ENCODE data around the gene USH2A.
A peak's percentile ranks its signal among the peaks of the same experiment; 100 is the strongest.

Gene USH2A

GRCh38 chr1:215905493-215906115 lies 517.6 kb downstream of the USH2A start:
- no peak for DNase-seq

DNA sequence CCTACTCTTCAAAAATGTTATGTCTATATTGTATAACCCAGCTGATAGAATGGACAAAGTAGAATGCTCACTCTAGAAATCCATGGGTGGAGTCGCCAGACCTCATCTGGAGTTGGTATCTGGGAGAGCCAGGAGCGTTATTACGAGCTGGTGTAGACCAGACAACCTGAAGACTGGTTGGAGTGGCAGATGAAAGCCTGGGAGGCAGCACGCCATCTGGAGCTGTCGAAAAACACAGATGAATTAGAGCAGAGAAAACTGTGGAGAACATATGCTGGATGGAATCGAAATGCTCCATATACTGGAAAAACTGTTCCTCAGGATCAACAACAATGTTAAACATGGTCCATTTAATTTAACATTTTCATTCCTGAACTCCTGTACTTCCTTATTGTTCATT lies 522.6 kb downstream of the USH2A start:
- no peak for DNase-seq

GRCh38 chr1:215899901-215900300 lies 523.3 kb downstream of the USH2A start:
- DNase-seq: no peak

- no peak for DNase-seq
Observed at GRCh38 chr1:215895893-215896292, 527.4 kb downstream of the USH2A start.

- DNase-seq: no peak
Observed at GRCh38 chr1:215895276-215895675, 528.0 kb downstream of the USH2A start.

GRCh38 chr1:215894617-215895016 lies 528.6 kb downstream of the USH2A start:
- no peak for DNase-seq

GRCh38 chr1:215891266-215892057 lies 531.8 kb downstream of the USH2A start:
- peak; percentile 67 for DNase-seq

GRCh38 chr1:215890438-215890837 lies 532.8 kb downstream of the USH2A start:
- DNase-seq: no peak

DNA sequence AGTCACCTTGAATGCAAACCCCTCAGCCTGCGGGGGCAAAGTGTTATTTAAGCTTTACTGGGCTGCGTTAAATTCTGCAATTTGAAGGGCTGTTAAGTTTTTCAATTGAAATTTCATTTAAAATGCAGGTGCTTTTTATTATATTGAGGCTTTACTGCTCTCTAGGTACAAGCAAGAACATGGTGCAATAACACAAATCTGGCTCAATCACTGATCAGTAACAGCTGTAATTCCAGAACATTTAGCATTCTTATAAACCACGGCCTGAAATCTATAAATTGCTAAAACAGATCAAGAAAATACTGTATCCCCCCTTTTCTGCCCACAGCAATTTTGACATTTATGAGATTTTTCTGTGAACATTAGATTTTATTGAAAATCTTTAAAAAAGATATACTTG lies 533.4 kb downstream of the USH2A start:
- no peak for DNase-seq

DNA sequence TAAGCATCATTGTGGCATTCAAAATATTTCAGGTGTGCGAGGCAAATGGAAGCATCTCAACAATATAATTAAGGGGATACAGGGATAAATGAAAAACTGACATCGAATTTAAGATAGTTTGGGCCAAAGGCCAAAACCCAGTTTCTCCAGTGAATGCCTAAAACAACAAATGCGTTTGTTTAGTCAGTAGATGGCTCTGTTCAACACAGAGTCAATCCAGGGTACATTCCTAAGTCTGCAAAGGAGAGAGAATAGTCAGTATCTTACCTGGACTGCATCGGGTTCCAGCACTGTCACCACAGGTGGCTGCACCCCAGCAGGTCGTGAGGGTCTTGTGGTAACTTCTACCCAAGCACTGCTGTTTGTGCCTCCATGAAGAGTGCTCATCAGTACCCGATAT lies 535.1 kb downstream of the USH2A start:
- no peak for DNase-seq

DNA sequence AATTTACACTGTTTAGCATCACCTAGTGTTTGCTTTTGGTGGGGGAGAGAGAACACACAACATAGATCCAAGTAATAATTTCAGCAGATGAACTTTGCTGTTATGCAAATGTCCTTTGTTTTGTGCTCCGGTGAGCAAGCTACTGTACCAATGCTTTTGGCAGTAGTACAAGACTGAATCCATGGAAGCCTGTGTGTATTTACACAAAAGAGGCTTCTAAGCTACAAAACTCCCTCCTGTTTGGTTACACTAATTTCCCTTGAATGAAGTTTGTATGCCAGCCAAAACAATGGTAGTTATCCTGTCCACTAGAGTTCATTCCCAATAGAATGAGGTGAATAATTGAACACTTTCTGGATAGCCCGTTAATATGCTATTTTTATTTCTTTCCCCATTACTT lies 535.6 kb downstream of the USH2A start:
- DNase-seq: no peak

DNA sequence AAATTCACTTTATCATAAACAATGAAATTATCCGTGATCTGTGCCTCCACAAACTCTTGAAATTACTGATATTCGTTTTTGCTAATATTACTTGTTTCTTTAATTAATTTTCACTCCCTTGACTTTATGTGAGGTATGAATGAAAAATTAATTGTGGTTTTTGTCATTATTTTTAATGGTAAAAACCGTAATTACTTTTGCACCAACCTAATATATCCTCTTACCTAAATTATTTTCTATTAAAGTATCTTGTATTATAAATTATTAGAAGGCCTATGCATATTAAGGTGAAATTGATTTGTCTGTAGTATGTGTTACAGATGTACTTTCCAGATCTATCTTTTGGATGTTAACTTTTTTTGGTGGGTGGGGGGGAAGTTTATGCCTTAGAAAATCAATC lies 540.2 kb downstream of the USH2A start:
- DNase-seq: no peak

- no peak for DNase-seq
Observed at GRCh38 chr1:215878843-215879242, 544.4 kb downstream of the USH2A start.

GRCh38 chr1:215878128-215878527 lies 545.1 kb downstream of the USH2A start:
- no peak for DNase-seq

DNA sequence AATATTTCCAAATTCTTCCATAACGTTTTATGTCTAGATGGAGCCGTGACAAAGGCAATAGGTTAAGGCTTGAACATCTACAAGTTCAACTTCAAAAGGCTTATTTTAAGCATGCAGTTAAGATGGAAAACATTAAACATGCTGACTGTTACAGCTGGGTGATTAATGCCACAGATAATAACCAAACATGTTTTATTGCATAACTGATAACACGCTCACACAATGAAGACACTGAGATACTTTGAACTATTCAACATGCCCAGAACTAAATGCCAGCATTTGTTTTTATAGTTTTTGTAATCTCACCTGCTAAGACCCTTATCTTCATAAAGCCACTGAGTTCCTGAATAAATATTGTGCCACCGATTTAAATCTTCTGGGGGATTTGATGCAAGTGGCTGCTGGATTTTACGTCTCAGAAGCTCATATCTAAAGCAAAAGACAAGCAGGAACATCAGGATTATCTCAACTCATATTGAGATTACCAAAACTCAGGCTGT lies 545.7 kb downstream of the USH2A start:
- no peak for DNase-seq

GRCh38 chr1:215875712-215876111 lies 547.5 kb downstream of the USH2A start:
- no peak for DNase-seq

DNA sequence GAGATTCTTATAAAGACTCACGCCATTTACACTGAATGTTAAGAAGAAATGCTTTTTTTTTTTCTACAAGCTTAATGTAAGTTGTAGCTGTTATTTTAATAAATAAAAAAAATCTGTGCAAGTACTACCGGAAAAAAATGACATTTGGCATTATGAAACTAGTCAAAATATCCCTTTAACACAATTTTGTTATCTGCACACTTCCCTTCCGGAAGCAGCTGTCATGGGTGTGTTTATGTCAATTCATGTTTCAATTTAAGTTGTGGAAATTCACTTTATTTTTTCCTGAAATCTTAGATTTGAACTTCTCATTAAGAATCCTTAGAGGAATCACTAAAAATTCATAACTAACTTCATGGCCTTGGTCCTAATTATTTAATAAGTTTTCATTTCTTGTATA lies 548.0 kb downstream of the USH2A start:
- no peak for DNase-seq

DNA sequence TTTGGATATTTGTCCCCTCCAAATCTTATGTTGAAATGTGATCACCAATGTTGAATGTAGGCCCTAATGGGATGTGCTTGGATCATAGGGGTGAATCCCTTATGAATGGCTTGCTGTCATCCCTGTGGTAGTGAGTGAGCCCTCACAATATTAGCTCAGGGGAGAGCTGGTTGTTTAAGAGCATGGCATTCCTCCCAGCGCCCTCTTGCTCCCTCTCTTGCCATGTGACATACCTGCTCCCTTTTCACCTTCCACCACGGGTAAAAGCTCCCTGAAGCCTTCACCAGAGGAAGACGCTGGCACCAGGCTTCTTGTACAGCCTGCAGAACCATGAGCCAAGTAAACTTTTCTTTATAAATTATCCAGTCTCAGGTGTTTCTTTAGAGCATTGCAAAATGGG lies 550.6 kb downstream of the USH2A start:
- no peak for DNase-seq

GRCh38 chr1:215868500-215868899 lies 554.7 kb downstream of the USH2A start:
- DNase-seq: no peak

- DNase-seq: no peak
Observed at GRCh38 chr1:215865060-215865459, 558.2 kb downstream of the USH2A start.

DNA sequence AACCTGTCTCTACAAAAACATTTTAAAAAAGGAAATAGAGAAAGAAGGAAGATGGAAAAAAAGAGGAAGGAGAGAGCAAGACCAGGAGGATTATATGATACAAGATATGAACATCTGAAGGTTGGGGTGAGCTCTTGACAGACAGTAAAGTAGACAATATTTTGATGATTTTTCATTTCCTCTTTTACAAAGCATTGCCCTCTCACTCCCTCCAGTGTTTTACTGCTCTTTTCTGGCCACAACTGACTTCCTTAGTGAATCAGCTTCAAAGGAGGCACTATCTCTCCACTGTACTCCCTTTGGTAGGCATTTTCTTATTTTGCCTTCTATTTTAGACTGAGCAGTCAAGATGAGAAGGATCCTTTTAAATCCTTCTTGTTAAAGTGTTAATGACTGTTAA lies 559.5 kb downstream of the USH2A start:
- no peak for DNase-seq

DNA sequence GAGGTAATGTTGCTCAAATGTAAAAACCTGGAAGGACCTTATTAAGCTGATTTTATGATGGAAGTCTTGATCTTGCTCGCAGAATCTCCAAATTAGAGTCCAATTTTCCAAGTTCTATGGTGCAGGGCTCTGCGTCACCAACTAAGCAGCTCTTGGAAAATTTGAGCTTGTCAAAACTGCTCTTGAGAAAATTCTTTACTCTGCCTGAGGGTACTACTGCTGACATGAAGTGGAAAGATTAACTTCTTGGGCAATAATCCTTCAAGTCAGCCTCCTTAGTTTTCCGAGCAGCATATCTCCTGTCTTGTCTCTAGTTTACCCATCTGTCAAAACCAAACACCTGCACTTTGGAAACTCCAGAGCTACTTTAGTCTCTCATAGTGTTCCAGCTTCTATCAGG lies 562.4 kb downstream of the USH2A start:
- DNase-seq: no peak

DNA sequence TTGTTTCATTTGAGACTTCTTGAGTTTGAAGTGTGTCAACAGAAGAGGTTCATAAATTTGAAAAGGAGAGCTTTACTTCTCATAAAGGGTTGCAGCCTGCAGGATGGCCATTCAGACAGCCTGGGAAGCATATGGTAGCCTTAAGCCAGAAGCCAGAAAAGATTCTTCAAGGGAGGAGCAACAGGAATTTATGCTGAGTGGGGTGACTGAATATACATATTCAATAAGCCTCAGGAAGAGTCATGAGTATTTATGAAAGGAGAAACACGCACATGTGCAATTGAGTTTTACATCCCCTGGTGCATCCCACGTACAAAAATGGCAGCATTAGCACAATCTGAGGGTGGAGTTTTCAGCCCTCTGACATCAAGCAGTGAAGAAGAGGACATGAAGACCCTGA lies 565.9 kb downstream of the USH2A start:
- no peak for DNase-seq

DNA sequence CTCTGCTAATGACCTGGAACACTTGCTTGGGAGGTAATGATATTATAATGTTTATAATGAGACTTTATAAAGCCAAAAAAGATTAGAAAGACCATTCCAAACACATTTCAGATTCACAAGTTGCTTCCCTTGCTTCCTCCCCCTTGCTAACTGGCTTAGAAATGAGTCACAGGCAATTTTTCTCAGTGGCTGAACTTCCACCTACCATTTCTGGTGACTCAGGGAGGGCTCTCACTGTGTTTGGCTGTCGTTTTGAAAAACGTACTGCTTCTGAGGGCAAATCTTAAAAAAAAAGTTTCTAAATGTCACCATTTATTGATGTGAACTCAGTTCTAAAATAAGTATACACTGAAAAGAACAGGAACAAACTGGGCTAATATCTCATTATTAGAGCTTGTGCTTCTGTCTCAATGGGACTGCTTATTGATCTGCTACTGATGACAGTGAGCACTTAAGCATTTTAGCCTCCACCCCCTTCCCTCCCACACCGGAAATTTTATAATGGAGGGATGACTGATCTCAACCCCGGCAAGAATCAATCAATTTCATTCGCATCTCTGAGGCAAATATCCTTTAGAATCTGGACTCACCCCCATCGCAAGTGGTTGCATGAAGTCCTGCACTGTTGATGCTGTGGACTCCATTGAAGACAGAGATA lies 577.9 kb downstream of the USH2A start:
- DNase-seq: peak; percentile 33
